GM21360 (cell line): Measurements from ENCODE around the gene TTC19.
"Not testable (repeated sequence)": the region's sequence is repeated elsewhere in the genome, so short reads cannot be mapped to it uniquely, and the experiment has no call there.

Experiments used
- ATAC-seq: cut with Tn5 transposase; IDR thresholded peaks from one replicate; pipeline ENCODE4 v1.9.1; 2021; ENCODE audit warnings: mild to moderate bottlenecking, moderate library complexity; ENCODE audit not compliant: unreplicated experiment

The TTC19 gene

DNA sequence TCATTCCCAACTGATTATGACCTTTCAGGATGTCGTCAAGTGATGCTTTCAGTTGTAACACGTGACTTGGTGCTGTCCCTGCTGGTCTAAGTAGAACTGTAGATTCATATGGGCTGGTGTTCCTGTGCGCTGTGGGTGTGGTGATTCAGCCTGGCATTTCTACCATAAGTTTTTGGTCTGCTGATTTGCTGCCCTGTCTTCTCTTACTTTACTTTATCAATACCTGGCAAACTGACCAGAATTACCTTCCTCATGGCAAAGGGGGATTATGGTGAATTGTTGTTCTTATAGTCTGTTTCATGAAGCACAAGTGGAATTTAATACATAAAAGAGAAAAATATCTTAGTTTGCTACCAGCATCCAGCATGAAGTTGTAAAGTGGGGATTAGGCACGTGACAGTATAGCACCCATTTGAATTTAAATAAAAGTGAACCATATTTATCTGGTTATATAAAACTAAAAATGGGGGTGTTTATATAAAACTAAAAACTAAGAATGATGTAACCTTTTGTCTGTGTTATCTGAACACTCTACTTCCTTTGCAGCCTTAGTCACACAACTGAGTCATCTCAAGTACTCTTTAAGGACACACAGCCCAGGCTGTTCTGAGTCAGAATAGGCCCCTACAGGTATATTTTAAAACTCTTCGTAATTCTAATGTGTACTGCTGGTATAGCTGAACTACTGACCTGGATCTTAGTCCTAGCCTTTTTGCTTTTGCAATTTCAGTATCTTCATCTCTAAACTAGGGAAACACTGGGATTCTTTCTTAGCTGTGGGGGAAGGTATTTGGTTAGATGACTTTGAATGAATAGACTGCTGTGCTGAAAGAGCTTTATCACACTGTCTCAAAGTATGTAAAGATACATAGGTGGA, 28.3 kb downstream of the TTC19 start:
- ATAC-seq, result peak; percentile 88

DNA sequence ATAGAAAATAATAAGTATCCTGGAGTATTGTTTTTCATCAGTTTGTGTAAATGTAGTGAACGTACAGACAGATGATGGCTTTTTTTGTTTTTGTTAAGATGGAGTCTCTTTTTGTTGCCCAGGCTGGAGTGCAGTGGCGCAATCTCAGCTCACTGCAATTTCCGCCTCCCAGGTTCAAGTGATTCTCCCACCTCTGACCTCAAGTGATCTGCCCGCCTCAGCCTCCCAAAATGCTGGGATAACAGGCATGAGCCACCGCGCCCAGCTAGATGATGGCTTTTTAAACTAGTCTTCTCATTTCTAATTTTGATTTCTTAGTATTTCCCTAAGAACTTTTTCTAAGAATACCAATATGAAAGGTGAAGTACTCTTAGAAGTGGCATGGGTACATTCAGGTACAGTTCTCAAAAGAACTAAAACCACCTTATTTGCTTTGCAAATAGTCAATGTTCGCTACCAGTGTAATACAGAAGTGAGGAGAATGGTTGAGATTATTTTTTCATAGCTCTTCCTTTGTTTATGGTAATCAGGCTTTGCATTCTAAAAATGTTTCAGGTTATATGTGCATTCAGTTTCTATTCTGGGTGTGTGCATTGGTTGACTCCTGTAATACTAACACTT, 34.2 kb downstream of the TTC19 start:
- ATAC-seq, result no peak

DNA sequence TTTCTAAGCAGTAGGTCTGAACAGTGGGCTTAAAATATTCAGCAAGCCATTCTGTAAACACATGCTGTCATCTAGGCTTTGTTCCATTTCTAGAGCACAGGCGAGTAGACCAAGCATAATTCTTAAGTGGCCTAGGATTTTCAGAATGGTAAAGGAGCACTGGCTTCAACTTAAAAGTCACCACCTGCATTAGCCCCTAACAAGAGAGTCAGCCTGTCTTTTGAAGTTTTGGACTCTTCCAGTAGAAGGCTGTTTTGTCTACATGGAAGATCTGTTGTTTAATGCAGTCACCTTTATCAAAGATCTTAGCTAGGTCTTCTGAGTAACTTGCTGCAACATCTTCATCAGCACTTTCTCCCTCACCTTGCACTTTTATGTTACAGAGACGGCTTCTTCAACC, 36.6 kb downstream of the TTC19 start:
- ATAC-seq, result no peak

DNA sequence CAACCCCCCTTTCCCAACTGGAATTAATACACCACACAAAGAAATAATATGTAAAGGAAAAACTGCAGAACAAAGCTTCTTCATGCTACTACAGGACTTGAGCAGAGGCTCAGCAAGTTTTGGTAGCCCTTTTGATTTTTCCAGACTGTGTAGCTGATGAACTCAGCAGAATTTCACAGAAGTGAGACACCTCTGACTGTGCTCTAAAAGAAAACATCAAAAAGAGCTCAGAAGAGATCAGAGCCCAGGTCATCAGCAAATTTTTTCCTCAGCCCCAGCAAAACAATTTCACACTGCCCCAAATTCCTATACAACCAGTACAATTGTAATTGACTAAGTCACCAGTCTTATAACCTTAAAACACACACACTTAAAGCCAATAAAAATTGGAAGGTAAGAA, 38.0 kb downstream of the TTC19 start:
- ATAC-seq, result no peak

DNA sequence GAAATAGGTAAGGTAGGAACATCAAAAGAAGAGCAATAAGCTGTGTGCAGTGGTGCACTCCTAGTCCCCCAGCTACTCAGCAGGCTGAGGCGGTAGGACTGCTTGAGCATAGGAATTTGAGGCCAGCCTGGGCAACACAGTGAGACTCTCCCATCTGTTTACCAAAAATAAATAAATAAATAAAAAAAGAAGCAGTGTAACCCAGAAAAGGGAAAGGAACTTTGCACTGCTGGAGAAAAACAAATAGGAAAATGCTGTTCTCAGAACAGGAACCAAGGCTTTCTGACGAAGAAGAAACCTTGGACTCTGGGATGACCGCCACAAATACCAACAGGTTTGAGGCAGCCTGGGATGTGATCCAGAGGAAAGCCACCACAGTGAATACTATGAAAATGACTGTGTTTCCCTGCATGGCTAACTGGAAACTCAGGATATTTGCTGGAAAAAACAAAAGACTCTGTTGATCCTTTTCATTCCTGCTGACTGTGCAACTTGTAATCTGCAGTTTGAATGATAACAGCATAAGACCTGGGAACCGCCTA, 41.2 kb downstream of the TTC19 start:
- ATAC-seq, result no peak

DNA sequence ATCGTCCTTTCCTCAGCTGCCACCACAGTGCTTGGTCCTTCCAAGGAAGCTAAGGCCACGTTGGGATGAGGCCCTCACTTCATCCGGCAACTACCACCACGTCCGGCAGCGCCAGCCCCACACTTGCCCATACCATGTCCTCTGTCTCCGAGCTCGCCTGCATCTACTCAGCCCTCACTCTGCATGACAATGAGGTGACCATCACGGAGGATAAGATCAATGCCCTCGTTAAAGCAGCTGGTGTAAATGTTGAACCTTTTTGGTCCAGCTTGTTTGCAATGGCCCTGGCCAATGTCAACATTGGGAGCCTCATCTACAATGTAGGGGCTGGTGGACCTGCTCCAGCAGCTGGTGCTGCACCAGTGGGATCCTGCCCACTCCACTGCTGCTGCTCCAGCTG, 44.9 kb downstream of the TTC19 start:
- no peak for ATAC-seq

DNA sequence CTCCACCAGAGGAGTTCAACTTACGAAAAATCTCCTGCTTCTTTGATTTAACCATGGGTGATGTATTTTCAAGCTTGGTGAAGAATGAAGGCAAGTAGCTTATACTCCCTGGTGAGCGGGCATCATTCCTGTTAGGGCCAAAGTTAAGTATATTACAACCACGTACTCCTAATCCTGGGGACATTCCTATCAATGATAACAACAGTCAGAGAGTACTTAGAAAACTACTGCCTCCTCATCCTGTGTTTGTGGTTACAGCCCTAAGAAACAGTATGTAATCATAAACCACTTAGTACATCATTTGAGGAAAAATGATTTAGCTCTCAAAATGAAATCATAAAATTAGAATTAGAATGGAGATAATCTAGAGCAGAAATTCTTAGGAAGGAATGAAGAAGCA, 47.3 kb downstream of the TTC19 start:
- ATAC-seq, result no peak

DNA sequence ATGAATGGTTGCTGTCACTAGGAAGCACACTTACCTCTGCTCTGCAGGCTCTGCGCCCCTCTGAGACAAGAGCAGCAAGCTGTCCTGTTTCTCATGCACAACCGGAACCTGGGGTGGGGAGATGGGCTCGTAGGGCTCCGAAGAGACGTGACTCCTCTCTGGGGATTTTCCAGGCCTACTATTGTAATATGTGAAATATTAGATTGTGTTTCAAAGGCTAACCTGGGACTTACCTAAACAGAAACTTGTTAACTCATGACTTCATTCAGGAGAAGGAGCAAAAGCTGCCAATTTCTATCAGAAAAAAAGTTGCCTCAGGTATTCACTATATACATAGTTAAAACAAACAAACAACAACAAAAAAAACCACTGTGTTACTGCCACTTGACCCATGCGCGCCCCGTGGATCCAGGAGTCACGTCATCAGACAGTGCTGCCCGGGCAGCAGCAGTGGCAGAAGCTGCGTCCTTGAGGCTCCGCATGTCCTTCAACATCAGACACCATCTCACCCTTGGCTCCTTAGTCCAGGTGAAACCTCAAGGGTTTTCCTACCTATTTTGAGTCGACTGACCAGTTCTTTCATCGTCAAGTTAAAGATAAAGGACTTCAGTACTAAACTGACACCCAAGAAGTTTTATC, 49.3 kb downstream of the TTC19 start:
- ATAC-seq, result no peak

DNA sequence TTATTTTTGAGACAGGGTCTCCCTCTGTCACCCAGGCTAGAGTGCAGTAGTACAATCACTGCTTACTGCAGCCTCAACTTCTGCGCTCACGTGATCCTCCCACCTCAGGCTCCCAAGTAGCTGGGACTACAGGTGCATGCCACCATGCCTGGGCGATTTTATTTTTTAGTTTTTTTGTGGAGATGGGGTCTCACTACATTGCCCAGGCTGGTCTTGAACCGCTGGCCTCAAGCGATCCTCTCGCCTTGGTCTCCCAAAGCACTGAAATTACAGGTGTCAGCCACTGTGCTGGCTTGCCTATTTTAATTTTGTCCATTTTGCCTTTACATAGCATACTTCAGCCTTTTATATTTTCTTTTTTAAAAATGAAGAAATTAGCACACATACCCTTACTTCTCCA, 51.2 kb downstream of the TTC19 start:
- no peak for ATAC-seq

DNA sequence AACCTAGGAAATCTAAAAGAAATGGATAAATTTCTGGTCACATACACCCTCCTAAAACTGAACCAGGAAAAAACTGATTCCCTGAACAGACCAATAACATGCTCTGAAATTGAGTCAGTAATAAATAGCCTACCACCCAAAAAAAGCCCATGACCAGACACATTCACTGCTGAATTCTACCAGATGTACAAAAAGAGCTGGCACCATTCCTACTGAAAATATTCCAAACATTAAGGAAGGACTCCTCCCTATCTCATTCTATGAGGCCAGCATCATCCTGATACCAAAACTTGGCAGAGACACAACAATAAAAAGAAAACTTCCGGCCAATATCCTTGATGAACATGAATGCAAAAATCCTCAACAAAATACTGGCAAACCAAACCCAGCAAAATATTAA, 52.9 kb downstream of the TTC19 start:
- ATAC-seq, result no peak

DNA sequence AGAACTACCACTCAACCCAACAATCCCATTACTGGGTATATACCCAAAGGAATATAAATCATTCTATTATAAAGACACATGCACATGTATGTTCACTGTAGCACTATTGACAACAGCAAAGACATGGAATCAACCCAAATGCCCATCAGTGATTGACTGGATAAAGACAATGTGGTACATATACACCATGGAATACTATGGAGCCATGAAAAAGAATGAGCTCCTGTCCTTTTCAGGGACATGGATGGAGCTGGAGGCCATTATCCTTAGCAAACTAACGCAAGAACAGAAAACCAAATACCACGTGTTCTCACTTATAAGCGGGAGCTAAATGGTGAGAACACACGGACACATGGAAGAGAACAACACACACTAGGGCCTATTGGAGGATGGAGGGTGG, 55.5 kb downstream of the TTC19 start:
- not testable (repeated sequence) for ATAC-seq

DNA sequence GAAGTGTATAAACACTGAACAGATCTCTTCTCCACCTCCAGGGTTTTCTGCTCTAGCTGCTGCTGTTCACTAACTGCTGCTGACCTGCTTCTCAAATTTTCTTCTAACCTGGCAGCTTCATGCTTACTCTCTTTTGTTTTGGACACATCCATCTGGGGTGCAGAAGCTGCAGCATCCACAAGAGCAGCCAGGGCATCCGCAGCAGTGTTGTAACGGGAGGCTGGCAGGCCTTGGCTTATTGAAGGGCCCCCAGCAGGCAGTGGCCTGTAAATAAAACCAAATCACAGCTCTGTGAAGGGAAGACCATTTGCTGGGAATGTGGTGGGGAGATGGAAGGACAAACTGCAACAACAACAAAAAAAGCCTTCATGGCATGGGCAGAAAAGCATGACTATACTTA, 62.0 kb downstream of the TTC19 start:
- no peak for ATAC-seq

DNA sequence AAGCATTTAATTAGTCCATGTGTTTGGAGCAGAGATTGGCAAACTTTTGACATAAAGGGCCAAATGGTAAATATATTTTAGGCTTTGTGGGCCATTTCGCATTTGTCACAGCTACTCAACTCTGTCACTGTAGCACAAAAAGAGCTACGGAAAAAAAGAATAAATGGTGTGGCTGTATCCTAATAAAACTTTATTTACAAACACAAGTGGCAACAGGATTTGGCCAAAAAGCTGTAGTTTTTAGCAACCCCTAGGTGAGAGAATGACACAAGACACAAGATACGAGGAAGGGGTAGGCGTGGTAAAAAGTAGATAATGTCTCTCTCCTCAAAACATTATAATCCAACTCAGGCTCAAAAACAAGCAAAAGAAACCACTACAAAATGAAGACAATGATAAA, 66.5 kb downstream of the TTC19 start:
- no peak for ATAC-seq

DNA sequence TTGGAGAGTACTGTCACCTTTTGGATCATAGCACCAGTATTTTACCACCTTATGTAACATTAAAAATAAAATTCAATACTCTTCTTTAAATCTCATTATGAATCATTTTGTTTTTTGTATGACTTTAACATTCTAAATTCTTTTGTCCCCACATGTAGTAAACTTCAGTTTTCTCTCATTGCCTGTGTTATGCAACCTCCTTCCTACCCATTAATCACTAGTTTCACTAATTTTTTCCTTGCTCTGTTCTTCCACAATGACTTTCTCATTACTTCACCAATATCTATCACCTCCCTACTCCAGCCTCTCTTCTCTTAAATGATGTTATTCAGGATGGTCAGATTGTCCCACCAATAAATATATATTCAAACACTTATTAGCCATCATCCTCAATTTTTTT, 68.7 kb downstream of the TTC19 start:
- ATAC-seq, result no peak

DNA sequence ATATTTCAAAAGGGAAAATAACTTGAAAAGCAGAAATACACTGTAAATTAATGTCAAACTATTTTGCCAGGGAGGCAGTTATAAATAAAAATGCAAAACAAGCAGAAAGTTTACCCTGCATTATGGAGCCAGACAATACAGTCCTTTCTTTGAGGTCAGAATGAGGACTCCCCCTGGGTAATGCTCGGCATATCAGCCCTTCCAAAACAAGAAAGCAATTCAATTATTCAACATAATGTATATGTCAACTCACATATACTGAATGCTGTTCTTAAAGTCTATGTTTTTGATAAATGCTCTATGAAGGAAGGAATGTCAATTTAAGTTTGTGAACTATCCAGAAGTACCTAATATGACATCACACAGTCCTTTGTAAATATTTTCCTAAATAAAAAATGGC, 72.4 kb downstream of the TTC19 start:
- no peak for ATAC-seq

DNA sequence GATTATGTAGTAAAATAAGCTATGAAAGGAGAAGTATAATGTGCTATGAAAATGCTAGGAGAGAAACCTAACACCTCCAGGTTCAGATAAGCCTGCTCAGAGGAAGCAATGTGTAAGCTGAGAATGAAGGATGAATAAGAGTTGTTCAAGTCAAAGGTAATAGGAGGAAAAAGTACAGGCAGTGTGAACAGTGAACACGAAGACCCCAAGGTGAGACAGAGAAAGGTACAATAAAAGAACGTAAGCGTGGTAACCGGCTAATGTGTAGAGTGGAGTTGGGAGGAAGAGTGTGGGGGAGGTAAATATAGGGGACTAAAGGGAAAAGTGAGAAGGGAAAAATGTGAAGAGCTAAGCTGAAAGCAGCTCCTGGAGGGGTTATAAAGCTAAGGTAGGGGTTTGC, 74.2 kb downstream of the TTC19 start:
- no peak for ATAC-seq

DNA sequence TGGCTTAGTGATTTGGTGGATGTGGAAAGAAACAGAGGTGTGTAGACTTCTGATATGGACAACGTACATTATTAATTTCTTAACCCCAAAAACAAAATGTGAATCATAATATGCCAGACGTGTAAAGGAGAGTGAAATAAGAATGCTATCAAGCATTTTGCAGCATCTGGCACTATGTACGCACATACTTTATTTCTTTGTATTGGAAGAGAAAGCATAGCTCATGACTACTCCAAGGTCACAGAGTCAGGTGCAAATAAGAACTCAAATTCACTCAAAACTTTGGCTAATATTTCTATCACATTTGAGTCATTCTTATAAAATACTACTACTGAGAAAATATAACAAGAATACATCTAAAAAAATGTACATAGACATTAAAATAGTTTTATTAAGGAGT, 74.8 kb downstream of the TTC19 start:
- ATAC-seq, result no peak

DNA sequence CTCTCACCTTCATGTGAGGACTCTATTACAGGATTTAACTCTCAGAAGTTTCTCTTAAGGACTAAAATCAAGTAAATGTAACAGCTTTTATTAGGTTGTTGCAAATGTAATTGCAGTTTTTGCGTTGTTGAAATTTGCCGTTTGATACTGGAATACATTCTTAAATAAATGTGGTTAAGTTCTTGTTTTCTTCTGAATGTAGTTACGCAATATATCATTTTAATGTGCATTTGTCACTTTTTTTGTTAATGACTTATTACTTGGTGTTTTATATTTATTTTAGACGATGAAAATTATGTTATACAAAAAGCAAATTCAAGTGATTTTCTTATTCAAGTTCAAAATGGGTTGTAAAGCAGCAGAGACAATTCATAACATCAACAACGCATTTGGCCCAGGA, 76.3 kb downstream of the TTC19 start:
- no peak for ATAC-seq
